HG03457 (cell line): Measurements from ENCODE around the gene CHIC1.

ENCODE experiments used
- ATAC-seq: cut with Tn5 transposase; IDR thresholded peaks from one replicate; pipeline ENCODE4 v1.9.1; 2021; ENCODE audit warnings: moderate number of reproducible peaks; ENCODE audit not compliant: unreplicated experiment

The CHIC1 gene

GRCh38 chrX:73728602-73729001 lies 165.6 kb downstream of the CHIC1 start:
- ATAC-seq = no peak
